GM10248 (cell line): ENCODE measurements around the gene PRICKLE3.

Experiments
- CTCF ChIA-PET: fragments of 300-600 bp; sonication (Branson Sonifier 250); formaldehyde crosslinking; extraction: SDS; loops from one replicate; lab custom pipeline; 2021; ENCODE audit warnings: antibody characterized with exemption; lab: Yijun Ruan, JAX
- POLR2A ChIA-PET: fragments of 350-650 bp; sonication (Branson Sonifier 250); formaldehyde crosslinking; extraction: SDS; loops from one replicate; lab custom pipeline; 2020; ENCODE audit warnings: antibody characterized with exemption; lab: Yijun Ruan, JAX
- DNase-seq: peaks from one replicate; pipeline ENCODE4 v3.0.0; 2012; ENCODE audit errors: extremely low spot score
- TF ChIP-seq, protein P1 (sequence below): IDR thresholded peaks from 2 replicates; pipeline ENCODE4 v1.5.1; 2012; ENCODE audit warnings: mild to moderate bottlenecking, low read depth; ENCODE audit errors: extremely low read depth, missing control alignments, control extremely low read depth

The PRICKLE3 gene

DNA sequence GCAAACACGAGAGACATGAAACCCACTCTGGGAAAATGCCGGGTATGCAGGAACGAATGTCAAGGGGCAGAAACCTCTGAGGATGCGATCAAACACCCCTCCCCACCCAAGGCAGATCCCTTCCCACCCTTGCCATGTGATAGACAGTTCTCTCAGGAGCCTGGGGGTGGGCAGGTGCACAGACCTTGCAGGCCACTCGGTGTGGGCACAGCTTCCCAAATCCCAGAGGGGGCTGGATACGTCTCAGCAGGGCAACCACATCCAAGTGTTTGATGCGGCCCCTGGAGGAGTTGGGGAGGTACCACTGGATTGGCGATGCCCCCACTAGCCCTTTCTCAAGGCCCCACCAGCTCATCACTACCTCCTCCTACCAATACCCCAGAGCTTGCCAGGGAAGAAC is 24.2 kb upstream of the PRICKLE3 start:
- TF ChIP-seq, protein P1, sequence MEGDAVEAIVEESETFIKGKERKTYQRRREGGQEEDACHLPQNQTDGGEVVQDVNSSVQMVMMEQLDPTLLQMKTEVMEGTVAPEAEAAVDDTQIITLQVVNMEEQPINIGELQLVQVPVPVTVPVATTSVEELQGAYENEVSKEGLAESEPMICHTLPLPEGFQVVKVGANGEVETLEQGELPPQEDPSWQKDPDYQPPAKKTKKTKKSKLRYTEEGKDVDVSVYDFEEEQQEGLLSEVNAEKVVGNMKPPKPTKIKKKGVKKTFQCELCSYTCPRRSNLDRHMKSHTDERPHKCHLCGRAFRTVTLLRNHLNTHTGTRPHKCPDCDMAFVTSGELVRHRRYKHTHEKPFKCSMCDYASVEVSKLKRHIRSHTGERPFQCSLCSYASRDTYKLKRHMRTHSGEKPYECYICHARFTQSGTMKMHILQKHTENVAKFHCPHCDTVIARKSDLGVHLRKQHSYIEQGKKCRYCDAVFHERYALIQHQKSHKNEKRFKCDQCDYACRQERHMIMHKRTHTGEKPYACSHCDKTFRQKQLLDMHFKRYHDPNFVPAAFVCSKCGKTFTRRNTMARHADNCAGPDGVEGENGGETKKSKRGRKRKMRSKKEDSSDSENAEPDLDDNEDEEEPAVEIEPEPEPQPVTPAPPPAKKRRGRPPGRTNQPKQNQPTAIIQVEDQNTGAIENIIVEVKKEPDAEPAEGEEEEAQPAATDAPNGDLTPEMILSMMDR, result no peak
- ChIA-PET CTCF (interaction anchor here (1.2 kb wide), 1 partner anchor 18 kb away, joined by 4 read pairs; no protein-coding TSS in a partner anchor), POLR2A (no interaction called here)
- DNase-seq, result no peak

DNA sequence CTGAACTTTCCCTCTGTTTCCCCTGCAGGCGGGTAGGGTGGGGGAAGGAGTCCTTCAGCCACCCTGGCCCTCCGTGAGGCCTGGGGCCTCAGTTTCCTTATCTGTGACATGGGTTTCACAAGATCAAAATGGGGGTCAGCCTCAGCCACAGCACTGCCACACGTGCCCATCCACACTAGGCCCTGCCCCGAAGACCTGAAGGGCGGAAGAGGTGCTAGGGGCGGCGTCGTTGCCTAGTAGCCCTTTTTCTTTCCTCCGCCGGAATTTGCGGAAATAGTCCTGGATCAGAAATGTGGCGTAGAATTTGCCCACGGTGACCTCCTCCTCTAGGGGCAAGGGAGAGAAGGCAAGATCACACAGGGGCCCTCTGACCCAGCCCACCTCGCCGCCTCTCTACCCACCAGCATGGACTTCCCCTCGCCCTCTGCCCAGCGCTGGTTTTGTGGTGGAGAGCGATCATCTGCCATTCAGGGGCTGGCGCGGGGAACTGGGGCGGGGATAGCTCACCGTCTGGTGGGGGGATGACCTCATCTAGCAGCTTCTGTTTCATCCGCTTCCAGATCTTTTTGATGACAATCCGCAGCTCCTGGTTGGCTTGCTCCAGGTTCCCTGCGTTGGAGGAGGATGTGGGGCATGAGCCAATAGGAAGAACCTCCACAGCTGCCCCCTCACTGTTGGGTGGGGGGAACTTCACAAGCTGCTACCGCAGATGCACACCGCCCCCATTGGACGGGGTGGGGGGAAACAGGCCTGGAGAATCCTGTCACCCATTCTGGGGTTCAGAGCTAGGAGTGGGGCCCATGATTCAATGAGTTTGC is 23.5 kb upstream of the PRICKLE3 start:
- no peak for DNase-seq
- CTCF ChIA-PET, result interaction anchor here (1.2 kb wide), 1 partner anchor 17 kb away, joined by 4 read pairs; no protein-coding TSS in a partner anchor

DNA sequence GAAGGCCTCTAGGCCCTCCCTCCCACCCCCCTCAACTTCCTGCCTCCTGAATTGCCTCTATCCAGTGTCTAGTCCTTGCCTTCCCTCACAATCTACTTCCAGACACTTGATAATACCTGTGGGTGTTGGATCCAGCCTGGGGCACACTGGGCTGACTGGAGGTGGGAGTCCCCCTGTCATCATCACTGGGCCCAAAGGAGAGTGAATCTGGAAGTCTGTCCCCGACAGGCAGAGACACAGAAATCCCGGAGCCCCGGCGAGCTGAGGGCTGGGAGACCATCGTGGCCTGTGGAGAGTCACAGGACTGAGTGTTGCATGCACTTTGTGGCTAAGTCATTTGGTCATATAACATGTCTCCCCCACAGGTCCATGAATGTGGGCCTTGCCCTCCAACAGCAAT is 22.2 kb upstream of the PRICKLE3 start:
- TF ChIP-seq, protein P1, result no peak
- no peak for DNase-seq
- ChIA-PET CTCF (interaction anchor here (0.7 kb wide), 1 partner anchor 16 kb away, joined by 3 read pairs; no protein-coding TSS in a partner anchor), POLR2A (no interaction called here)

More for the DNA sequence above, 23.5 kb upstream of the PRICKLE3 start:
- TF ChIP-seq, protein P1, result no peak
- POLR2A ChIA-PET, result no interaction called here

DNA sequence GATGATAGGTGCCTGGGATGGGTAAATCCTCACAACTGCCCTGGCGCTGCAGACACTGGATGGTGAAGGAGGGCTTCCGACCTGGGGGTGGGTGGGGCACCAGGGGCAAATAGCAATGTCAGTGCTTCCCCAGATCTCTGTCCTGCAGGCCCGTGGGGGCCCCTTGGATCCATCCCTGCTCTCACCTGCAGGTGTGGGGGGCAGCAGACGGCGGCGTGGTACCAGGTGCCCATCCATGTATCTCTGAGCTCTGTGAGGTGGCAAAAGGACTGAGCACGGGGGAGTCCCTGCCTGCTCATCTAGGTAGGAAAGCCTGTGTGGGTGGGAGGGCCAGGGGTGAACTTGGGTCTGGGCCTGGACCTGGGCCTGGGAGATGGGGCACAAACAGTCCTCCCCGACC is 20.4 kb upstream of the PRICKLE3 start:
- DNase-seq, result no peak
- ChIA-PET CTCF (interaction anchor here (1.0 kb wide), 1 partner anchor 14 kb away, joined by 3 read pairs; no protein-coding TSS in a partner anchor), POLR2A (no interaction called here)
- TF ChIP-seq, protein P1, result no peak

DNA sequence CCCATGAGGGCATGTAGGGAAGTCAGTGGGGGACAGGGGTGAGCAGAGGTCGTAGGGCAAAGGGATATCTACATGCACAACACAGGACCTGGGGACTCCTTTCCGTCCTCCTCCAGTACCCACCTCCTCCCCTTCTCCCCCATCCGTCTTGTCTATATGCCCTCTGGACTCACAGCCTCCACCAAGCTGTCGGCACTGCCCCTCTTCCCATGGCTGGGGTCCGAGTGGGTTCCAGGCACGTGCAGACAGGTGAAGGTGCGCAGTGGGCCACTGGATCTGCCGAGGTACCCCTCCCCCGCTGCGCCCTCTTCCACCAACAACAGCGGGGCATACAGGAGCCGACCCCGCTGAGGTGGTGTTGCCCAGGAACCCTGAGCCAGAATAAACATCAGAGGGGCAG is 19.3 kb upstream of the PRICKLE3 start:
- POLR2A ChIA-PET, result no interaction called here
- no peak for DNase-seq
- CTCF ChIA-PET, result no interaction called here
- TF ChIP-seq, protein P1, result no peak

DNA sequence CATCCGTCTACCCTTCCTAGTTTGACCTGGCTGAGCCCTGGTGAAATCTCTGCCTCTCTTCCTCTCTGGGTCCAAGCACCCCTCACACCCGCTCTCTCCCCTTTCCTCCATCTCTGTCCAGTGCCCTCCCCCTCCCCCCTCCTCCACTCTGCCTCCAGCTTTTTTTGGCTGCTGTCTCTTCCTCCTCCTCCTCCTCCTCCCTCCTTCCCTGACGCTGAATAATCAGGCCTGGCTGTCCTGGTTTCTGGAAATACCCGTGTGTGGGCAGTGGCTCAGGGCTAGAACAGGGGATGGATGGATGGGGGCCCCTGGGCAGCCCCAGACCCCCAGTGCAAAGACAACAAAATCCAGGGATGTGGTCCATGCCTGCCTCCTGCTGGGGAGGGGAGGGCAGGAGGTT is 18.5 kb upstream of the PRICKLE3 start:
- DNase-seq, result no peak
- TF ChIP-seq, protein P1, result no peak
- CTCF ChIA-PET, result no interaction called here
- POLR2A ChIA-PET, result no interaction called here
